HepG2 (cell line): Measurements from ENCODE around the gene ITGB8.

ENCODE experiments used
- CTCF ChIP-seq: sonication (generic); formaldehyde crosslinking; IDR thresholded peaks from 2 replicates; pipeline ENCODE4 v1.5.0; 2020; ENCODE audit warnings: mild to moderate bottlenecking, missing genetic modification reagents, moderate library complexity
- ZBTB43 ChIP-seq: sonication (generic); formaldehyde crosslinking; conservative IDR thresholded peaks from 2 replicates; pipeline ENCODE4 v1.4.0; 2020; ENCODE audit warnings: missing genetic modification reagents
- ZNF44 ChIP-seq: sonication (generic); formaldehyde crosslinking; IDR thresholded peaks from 2 replicates; pipeline ENCODE4 v1.5.1; 2020; ENCODE audit warnings: mild to moderate bottlenecking, missing genetic modification reagents
- ZSCAN9 ChIP-seq: IDR thresholded peaks from 2 replicates; pipeline ENCODE4 v1.6.1; 2016; ENCODE audit warnings: borderline replicate concordance

- TF ChIP-seq ZNF44 (CRISPR knock-in tag) (no peak), ZSCAN9 (CRISPR knock-in tag) (no peak), ZBTB43 (no peak), CTCF (no peak)
These were observed 27.8 kb upstream of the ITGB8 start for GRCh38 chr7:20302891-20303290.
